ENCODE results near the gene DEGS2.

DNA sequence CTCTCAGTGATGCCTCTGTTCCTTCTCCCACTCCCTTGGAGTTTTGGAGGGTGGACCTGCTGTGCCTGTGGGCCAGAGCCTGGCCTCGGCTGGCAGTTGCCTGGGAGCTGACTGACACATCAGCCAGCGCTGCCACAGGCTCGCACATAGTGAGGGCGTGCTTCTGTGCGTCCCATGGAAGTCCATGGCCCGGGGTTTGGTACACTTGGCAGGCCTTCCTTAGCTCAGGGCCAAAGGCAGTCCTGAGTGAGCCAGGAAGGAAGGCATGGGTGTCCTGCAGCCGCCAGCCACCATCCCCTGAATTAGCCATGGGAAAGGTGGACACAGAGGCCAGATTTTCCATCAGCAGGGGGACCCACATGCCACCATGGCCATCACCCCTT is 1.1 kb upstream of the DEGS2 start:
- TF ChIP-seq POLR2AphosphoS5 (IDR thresholded peaks at IDR 0.05; ENCODE audit: low read depth) (no peak), EZH2 (IDR thresholded peaks at IDR 0.05; ENCODE audit: low read depth, unreplicated experiment) (no peak), CTCF (conservative IDR thresholded peaks at IDR 0.05; ENCODE audit: low read depth in 2 of 2) (no peak)
